CD14-positive monocyte (primary cell): Measurements from ENCODE around the gene PKNOX2. TPM values are rescaled to one million over a fixed set of nuclear protein-coding genes. Genes with fewer than 3 reads are reported as not detected.

Experiments
- DNase-seq, 3 donors: peaks; one replicate each; pipeline ENCODE4 v3.0.0-alpha.2; 2011 to 2022
- H2AFZ ChIP-seq: 2 replicates; pipeline ENCODE4 v1.6.0; 2012; ENCODE audit warnings: mild to moderate bottlenecking, low read depth, low read length, inconsistent platforms; ENCODE audit not compliant: insufficient read depth, poor library complexity, severe bottlenecking
- H3K27ac ChIP-seq, 2 donors: 1 replicate in 1 of 2; 2 replicates in 1 of 2; pipeline ENCODE4 v1.5.1; 2012 to 2013; ENCODE audit warnings: low read length in 2 of 2, control low read depth in 1 of 2, inconsistent platforms in 1 of 2, low read depth in 1 of 2, mild to moderate bottlenecking in 1 of 2
- H3K27me3 ChIP-seq, 2 donors: one replicate each; pipeline versions ENCODE4 v1.6.0 to v1.6.1; 2011 to 2013; ENCODE audit warnings: low read length in 2 of 2; ENCODE audit not compliant: control insufficient read depth in 2 of 2, insufficient read depth in 2 of 2
- H3K36me3 ChIP-seq, 2 donors: replicated peaks in 1 of 2; 1 replicate in 1 of 2; 2 replicates in 1 of 2; pipeline versions ENCODE4 v1.5.1 to v1.6.1; 2012 to 2013; ENCODE audit warnings: low read length in 2 of 2, control low read depth in 1 of 2, inconsistent platforms in 1 of 2, mild to moderate bottlenecking in 1 of 2; ENCODE audit not compliant: insufficient read depth in 2 of 2, control insufficient read depth in 1 of 2
- H3K4me1 ChIP-seq, 2 donors: 1 replicate in 1 of 2; 2 replicates in 1 of 2; pipeline versions ENCODE4 v1.5.1 to v1.6.1; 2012 to 2013; ENCODE audit warnings: low read length in 2 of 2, control low read depth in 1 of 2, inconsistent platforms in 1 of 2, mild to moderate bottlenecking in 1 of 2, moderate library complexity in 1 of 2; ENCODE audit not compliant: insufficient read depth in 2 of 2, control insufficient read depth in 1 of 2
- H3K4me2 ChIP-seq: replicated peaks from 2 replicates; pipeline ENCODE3; 2012; ENCODE audit warnings: low read length, moderate library complexity, mild to moderate bottlenecking; ENCODE audit not compliant: poor library complexity, severe bottlenecking; ENCODE audit errors: extremely low read depth
- H3K4me3 ChIP-seq, 3 experiments: fragments of 200-600 bp in 1 of 3; sonication (generic) in 1 of 3; replicated peaks in 1 of 3; 1 replicate in 2 of 3; 2 replicates in 1 of 3; pipeline ENCODE4 v1.5.1; 2011 to 2013; ENCODE audit warnings: low read length in 3 of 3, mild to moderate bottlenecking in 3 of 3, control low read depth in 2 of 3, low read depth in 2 of 3, inconsistent platforms in 1 of 3, moderate library complexity in 1 of 3
- H3K79me2 ChIP-seq: 2 replicates; pipeline ENCODE4 v1.6.0; 2012; ENCODE audit warnings: mild to moderate bottlenecking, control low read depth, inconsistent platforms, low read length, moderate library complexity; ENCODE audit not compliant: insufficient read depth
- H3K9ac ChIP-seq: 2 replicates; pipeline ENCODE4 v1.6.0; 2017; ENCODE audit warnings: low read length, mild to moderate bottlenecking; ENCODE audit not compliant: insufficient read depth, poor library complexity, severe bottlenecking
- H3K9me3 ChIP-seq, 2 donors: replicated peaks in 1 of 2; 1 replicate in 1 of 2; 2 replicates in 1 of 2; pipeline versions ENCODE4 v1.5.1 to v1.6.1; 2012 to 2013; ENCODE audit warnings: low read length in 2 of 2, control low read depth in 1 of 2; ENCODE audit not compliant: control insufficient read depth in 1 of 2, insufficient read depth in 1 of 2
- H4K20me1 ChIP-seq: 2 replicates; pipeline ENCODE4 v1.6.0; 2012; ENCODE audit warnings: mild to moderate bottlenecking, low read length, control low read depth, moderate library complexity; ENCODE audit not compliant: insufficient read depth
- H3K27ac Mint-ChIP-seq, 7 donors: one replicate each; pipeline ENCODE4 v1.8.0; 2020; ENCODE audit warnings: mild to moderate bottlenecking in 7 of 7, mixed read lengths in 7 of 7, moderate library complexity in 6 of 7, inconsistent platforms in 2 of 7
- H3K27me3 Mint-ChIP-seq, 3 donors: one replicate each; pipeline ENCODE4 v1.8.0; 2021 to 2022; ENCODE audit warnings: low read depth in 3 of 3, mild to moderate bottlenecking in 3 of 3, mixed read lengths in 3 of 3, moderate library complexity in 3 of 3, inconsistent platforms in 1 of 3
- H3K36me3 Mint-ChIP-seq, 2 donors: one replicate each; pipeline ENCODE4 v1.8.0; 2020; ENCODE audit warnings: mixed read lengths in 2 of 2, inconsistent platforms in 1 of 2, mild to moderate bottlenecking in 1 of 2
- H3K4me1 Mint-ChIP-seq: one replicate; pipeline ENCODE4 v1.8.0; 2020; ENCODE audit warnings: mild to moderate bottlenecking, mixed read lengths
- H3K4me3 Mint-ChIP-seq, 2 donors: one replicate each; pipeline ENCODE4 v1.8.0; 2020; ENCODE audit warnings: mild to moderate bottlenecking in 2 of 2, mixed read lengths in 2 of 2, moderate library complexity in 1 of 2
- H3K9me3 Mint-ChIP-seq, 7 donors: one replicate each; pipeline ENCODE4 v1.8.0; 2020 to 2022; ENCODE audit warnings: mixed read lengths in 7 of 7, mild to moderate bottlenecking in 6 of 7, moderate library complexity in 6 of 7, inconsistent platforms in 2 of 7
- CTCF ChIP-seq: fragments of 200-600 bp; IDR thresholded peaks from one replicate; pipeline ENCODE4 v1.8.0; 2022; ENCODE audit warnings: antibody characterized with exemption, mild to moderate bottlenecking
- WGBS: methylation state at CpG from one replicate; pipeline ENCODE4 v1.1.5; 2013; ENCODE audit warnings: missing lambda C conversion rate; ENCODE audit not compliant: insufficient coverage; 5-methylcytosine and 5-hydroxymethylcytosine counted together
- intact Hi-C, 2 donors: fragments of 100-400 bp; cut with micrococcal nuclease; formaldehyde crosslinking; loops; one replicate each; pipeline versions ENCODE4 v1.15.0 to v1.15.1; 2023
- polyA plus RNA-seq, 3 donors: library from polyadenylated mRNA; depleted of rRNA in 1 of 3; unstranded in 2 of 3; stranded (reverse) in 1 of 3; fragments of 300-500 nt in 2 of 3; fragments of >200 nt in 1 of 3; fragmentation: Illumina TruSeq in 2 of 3; gene quantifications; 1 replicate in 2 of 3; 2 replicates in 1 of 3; pipeline ENCODE4 v1.2.3, GENCODE V29; 2012 to 2021

PKNOX2 gene
- polyA plus RNA-seq, 3 donors, result not detected

DNA sequence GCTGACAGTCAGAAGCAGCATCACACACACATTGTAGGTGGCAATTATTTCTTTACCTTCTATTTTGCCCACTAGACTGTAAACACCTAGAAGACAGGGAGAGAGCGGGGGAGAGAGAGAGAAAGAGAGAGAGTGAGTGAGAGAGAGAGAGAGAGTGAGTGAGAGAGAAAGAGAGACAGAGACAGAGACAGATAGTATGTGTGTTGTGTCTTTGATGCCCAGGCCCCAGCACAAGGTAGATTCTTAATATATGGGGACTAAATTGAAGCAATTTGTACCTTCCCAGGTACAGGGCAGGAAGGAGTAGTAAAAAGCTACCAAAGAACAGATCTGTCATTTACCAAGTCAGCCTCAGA lies 163.7 kb downstream of the PKNOX2 start:
- TF ChIP-seq CTCF, result no peak
- no peak overlapping the region for H3K4me2 ChIP-seq
- 83% methylated on average over 1 of the region's 1 CpG for WGBS
- intact Hi-C loops, result no loop called here
- no peaks in the 10 kb centered on the region for H4K20me1 ChIP-seq
- H2AFZ ChIP-seq, result no peak overlapping the region
- Mint-ChIP-seq H3K4me3 (no peak overlapping the region), H3K36me3 (no peaks in the 10 kb centered on the region), H3K9me3 (no peaks in the 10 kb centered on the region), H3K27me3 (peaks cover 21 to 26% (median 22%) of the 10 kb centered on the region in 3 donors), H3K4me1 (no peaks in the 10 kb centered on the region), H3K27ac (no peak overlapping the region)
- no peak overlapping the region for H3K9ac ChIP-seq
- H3K27ac ChIP-seq, result no peak overlapping the region
- no peaks in the 10 kb centered on the region for H3K36me3 ChIP-seq
- no peaks in the 10 kb centered on the region for H3K79me2 ChIP-seq
- no peak overlapping the region for H3K4me3 ChIP-seq
- peaks cover 0 to 3% of the 10 kb centered on the region in 2 donors for H3K27me3 ChIP-seq
- DNase-seq, result no peak
- no peaks in the 10 kb centered on the region for H3K9me3 ChIP-seq
- no peaks in the 10 kb centered on the region for H3K4me1 ChIP-seq

GRCh38 chr11:125329786-125330185 lies 165.2 kb downstream of the PKNOX2 start:
- H3K4me1 ChIP-seq, result no peaks in the 10 kb centered on the region
- H3K27ac Mint-ChIP-seq, result no peak overlapping the region
- H3K9me3 ChIP-seq, result no peaks in the 10 kb centered on the region
- no peak overlapping the region for H3K4me3 Mint-ChIP-seq
- TF ChIP-seq CTCF, result no peak
- no peaks in the 10 kb centered on the region for H3K36me3 ChIP-seq
- no peak overlapping the region for H3K4me3 ChIP-seq
- H3K27me3 ChIP-seq, result peaks cover 0 to 3% of the 10 kb centered on the region in 2 donors
- WGBS, result 48% methylated on average over 9 of the region's 9 CpGs
- H3K9ac ChIP-seq, result no peak overlapping the region
- H2AFZ ChIP-seq, result no peak overlapping the region
- no peak overlapping the region for H3K4me2 ChIP-seq
- H3K9me3 Mint-ChIP-seq, result no peaks in the 10 kb centered on the region
- no peaks in the 10 kb centered on the region for H3K4me1 Mint-ChIP-seq
- no peaks in the 10 kb centered on the region for H3K36me3 Mint-ChIP-seq
- H3K79me2 ChIP-seq, result no peaks in the 10 kb centered on the region
- intact Hi-C loops, result no loop called here
- H4K20me1 ChIP-seq, result no peaks in the 10 kb centered on the region
- DNase-seq, result no peak
- no peak overlapping the region for H3K27ac ChIP-seq
- H3K27me3 Mint-ChIP-seq, result peaks cover 18 to 25% (median 21%) of the 10 kb centered on the region in 3 donors
